Measurements from ENCODE around the gene TMEM151B.
"Not testable (repeated sequence)": the region's sequence is repeated elsewhere in the genome, so short reads cannot be mapped to it uniquely, and the experiment has no call there.

TMEM151B gene

GRCh38 chr6:44327760-44328159 lies 57.5 kb downstream of the TMEM151B start:
- no peak for TF ChIP-seq CTCF (IDR thresholded peaks at IDR 0.05; ENCODE audit: low read depth, low read length)
- no peak overlapping the region for H3K4me3 ChIP-seq (ENCODE audit: low read depth, low read length)

GRCh38 chr6:44328203-44328602 lies 58.0 kb downstream of the TMEM151B start:
- H3K4me3 ChIP-seq (ENCODE audit: low read depth, low read length) = not testable (repeated sequence)

GRCh38 chr6:44329858-44330257 lies 59.6 kb downstream of the TMEM151B start:
- TF ChIP-seq CTCF (IDR thresholded peaks at IDR 0.05; ENCODE audit: low read depth, low read length) = no peak
- H3K4me3 ChIP-seq (ENCODE audit: low read depth, low read length) = no peak overlapping the region

GRCh38 chr6:44332585-44332984 lies 62.3 kb downstream of the TMEM151B start:
- no peak overlapping the region for H3K4me3 ChIP-seq (ENCODE audit: low read depth, low read length)
- TF ChIP-seq CTCF (IDR thresholded peaks at IDR 0.05; ENCODE audit: low read depth, low read length) = no peak

- no peak overlapping the region for H3K4me3 ChIP-seq (ENCODE audit: low read depth, low read length)
- TF ChIP-seq CTCF (IDR thresholded peaks at IDR 0.05; ENCODE audit: low read depth, low read length) = no peak
Observed at GRCh38 chr6:44333273-44333919, 63.1 kb downstream of the TMEM151B start.

- H3K4me3 ChIP-seq (ENCODE audit: low read depth, low read length) = no peak overlapping the region
- TF ChIP-seq CTCF (IDR thresholded peaks at IDR 0.05; ENCODE audit: low read depth, low read length) = no peak
Observed at GRCh38 chr6:44333942-44334341, 63.7 kb downstream of the TMEM151B start.

GRCh38 chr6:44335631-44336030 lies 65.4 kb downstream of the TMEM151B start:
- H3K4me3 ChIP-seq (ENCODE audit: low read depth, low read length) = no peak overlapping the region
- no peak for TF ChIP-seq CTCF (IDR thresholded peaks at IDR 0.05; ENCODE audit: low read depth, low read length)
